Stimulated activated naive CD8-positive, alpha-beta T cell treated with anti-CD3 and anti-CD28 coated beads, Interleukin-15, amount 100 ng/mL, for 72 hours (primary cell): ENCODE measurements around the gene CASZ1.
A peak's percentile ranks its signal among the peaks of the same experiment; 100 is the strongest.

Experiments used
- ATAC-seq: fragments of 150-1000 bp; cut with Tn5 transposase; 2 replicates; pipeline ENCODE4 v1.10.0; 2021; ENCODE audit warnings: mild to moderate bottlenecking, moderate library complexity
- DNase-seq, 2 donors: peaks; one replicate each; pipeline ENCODE4 v3.0.0; 2021 to 2022
- H3K27ac Mint-ChIP-seq, 2 donors: one replicate each; pipeline ENCODE4 v1.8.0; 2022; ENCODE audit warnings: mild to moderate bottlenecking in 2 of 2, mixed read lengths in 2 of 2, moderate library complexity in 2 of 2
- H3K27me3 Mint-ChIP-seq: one replicate; pipeline ENCODE4 v1.8.0; 2022; ENCODE audit warnings: mixed read lengths
- H3K4me1 Mint-ChIP-seq: one replicate; pipeline ENCODE4 v1.8.0; 2022; ENCODE audit warnings: mild to moderate bottlenecking, mixed read lengths
- H3K4me3 Mint-ChIP-seq, 2 donors: one replicate each; pipeline ENCODE4 v1.8.0; 2022; ENCODE audit warnings: mild to moderate bottlenecking in 2 of 2, mixed read lengths in 2 of 2, moderate library complexity in 1 of 2
- H3K9me3 Mint-ChIP-seq, 2 donors: one replicate each; pipeline ENCODE4 v1.8.0; 2022; ENCODE audit warnings: mixed read lengths in 2 of 2

CASZ1 gene

DNA sequence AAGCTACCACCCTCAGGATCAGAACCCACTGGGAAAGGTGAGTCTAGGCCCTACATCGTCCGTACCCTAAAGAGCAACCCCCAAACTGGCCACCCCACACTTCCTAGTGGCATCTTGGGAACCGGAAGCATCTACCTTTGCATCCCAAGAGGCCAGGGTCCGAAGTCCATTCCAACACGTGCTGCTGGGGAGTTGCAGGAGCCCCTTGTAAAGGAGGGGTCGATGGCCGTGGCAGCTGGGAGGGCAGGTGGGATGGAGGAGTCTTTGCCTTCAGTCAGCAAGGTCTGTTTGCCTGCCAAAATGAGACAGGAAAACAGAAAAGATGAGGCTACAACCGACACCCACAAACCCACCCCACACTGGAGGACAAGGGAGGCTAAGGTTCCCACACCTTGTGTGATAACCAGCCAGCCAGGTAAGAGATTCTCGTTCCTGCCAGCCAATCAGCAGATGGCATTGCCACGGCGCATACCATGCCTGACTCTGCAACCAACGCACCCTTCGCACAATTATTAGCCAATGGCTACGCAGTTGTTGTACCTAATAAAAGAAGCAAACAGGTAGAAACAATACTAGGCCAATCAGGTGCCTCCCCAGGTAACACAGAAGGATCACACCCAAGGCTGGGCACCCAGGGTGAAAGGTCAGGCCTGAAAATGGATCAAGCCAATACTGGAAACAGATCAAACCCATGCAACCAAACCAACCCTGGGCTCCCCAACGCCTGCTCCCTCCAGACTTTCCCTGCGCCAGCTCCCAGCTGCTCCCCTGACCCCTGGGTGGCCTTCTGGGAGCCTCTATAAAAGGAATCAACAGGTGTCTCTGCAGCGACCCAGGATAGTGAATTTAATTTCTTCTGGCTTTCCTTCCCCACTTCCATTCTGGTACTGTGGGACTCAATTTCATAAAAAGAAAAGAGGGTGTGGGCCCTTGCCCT, 35.6 kb downstream of the CASZ1 start:
- ATAC-seq (no peak), DNase-seq (no peak)
- Mint-ChIP-seq H3K4me1 (peaks cover 3% of the 10 kb centered on the region), H3K9me3 (no peaks in the 10 kb centered on the region), H3K27me3 (peaks cover 6% of the 10 kb centered on the region), H3K27ac (no peak overlapping the region), H3K4me3 (no peak overlapping the region)

DNA sequence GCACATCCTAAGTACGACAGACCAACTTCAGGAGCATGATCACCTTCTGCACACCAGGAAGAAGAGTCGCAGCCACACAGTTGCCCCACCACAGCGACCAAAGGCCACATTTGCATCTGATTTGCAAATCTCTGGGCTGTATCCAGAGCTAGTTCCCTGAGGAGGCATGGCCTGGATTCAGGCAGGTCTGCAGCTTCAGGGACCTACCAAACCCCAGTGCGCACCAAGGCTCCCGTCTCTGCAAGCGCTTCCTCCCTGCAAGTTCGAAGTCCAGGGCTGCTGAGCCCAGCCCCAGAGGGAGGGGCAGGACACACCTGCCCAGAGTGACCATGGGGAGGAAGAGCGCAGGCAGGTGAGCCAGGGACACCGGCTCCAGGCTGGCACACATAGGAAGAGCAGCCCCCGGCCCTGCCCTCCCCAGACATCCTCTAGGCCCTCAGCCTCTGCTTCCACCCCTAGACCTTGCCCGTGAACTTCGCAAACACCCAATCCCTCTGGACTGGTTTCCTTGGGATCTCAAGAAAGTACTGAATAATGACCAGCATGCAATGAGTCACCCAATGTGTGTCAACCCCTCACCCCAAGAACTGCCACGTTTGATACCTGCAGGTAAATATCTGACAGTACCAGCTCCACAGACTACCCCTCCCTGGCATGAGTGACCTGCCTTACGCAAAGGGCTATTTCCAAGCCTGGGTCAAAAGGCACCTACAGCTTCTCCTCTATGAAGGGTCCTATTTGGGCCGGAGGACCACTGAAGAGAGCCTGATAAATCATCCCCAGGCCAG, 36.8 kb downstream of the CASZ1 start:
- H3K4me3 Mint-ChIP-seq = no peak overlapping the region
- H3K27me3 Mint-ChIP-seq = peaks cover 6% of the 10 kb centered on the region
- peaks cover 8% of the 10 kb centered on the region for H3K4me1 Mint-ChIP-seq
- DNase-seq (no peak), ATAC-seq (no peak)
- H3K9me3 Mint-ChIP-seq = no peaks in the 10 kb centered on the region
- no peak overlapping the region for H3K27ac Mint-ChIP-seq

GRCh38 chr1:10756842-10757241, 39.6 kb downstream of the CASZ1 start:
- ATAC-seq = no peak
- H3K9me3 Mint-ChIP-seq = no peaks in the 10 kb centered on the region
- H3K27me3 Mint-ChIP-seq = no peaks in the 10 kb centered on the region
- DNase-seq = no peak
- H3K27ac Mint-ChIP-seq = no peak overlapping the region
- H3K4me1 Mint-ChIP-seq = peaks cover 8% of the 10 kb centered on the region
- no peak overlapping the region for H3K4me3 Mint-ChIP-seq

DNA sequence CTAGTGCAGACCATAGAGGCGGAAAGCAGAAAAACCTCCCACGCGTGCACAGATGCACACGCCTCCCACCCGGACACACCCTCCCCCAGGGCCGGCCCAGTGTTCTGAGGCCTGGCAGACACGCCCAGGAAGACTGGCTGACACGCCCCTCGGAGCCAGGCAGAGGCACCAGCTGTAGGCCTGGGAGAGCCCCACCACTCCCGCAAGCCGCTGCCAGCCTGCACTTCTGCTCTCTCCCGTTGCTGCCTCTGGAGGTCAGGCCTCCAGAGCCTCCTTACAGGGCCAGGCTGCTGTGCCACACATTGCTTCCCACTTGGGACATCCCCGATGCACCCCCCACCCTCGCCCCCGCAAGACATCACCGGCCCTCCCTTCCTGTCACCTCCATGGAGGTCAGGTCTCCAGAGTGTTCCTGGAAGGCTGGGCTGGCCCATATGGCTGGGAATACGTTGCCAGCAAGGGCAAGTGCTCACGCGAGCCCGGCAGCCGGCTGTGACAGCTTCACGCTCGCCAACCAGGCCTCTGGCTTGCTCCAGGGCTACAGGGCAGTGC, 40.4 kb downstream of the CASZ1 start:
- Mint-ChIP-seq H3K27me3 (no peaks in the 10 kb centered on the region), H3K4me3 (no peak overlapping the region)

GRCh38 chr1:10754568-10755329, 41.7 kb downstream of the CASZ1 start:
- no peak for ATAC-seq
- H3K4me1 Mint-ChIP-seq = peaks cover 8% of the 10 kb centered on the region
- DNase-seq = no peak
- H3K4me3 Mint-ChIP-seq = no peak overlapping the region
- no peaks in the 10 kb centered on the region for H3K27me3 Mint-ChIP-seq
- no peaks in the 10 kb centered on the region for H3K9me3 Mint-ChIP-seq
- no peak overlapping the region for H3K27ac Mint-ChIP-seq

More for the DNA sequence above, 40.4 kb downstream of the CASZ1 start:
- no peak overlapping the region for H3K27ac Mint-ChIP-seq
- H3K9me3 Mint-ChIP-seq = no peaks in the 10 kb centered on the region
- ATAC-seq = peak; percentile 94
- peak; percentile 14 to 65 for DNase-seq
- peaks cover 8% of the 10 kb centered on the region for H3K4me1 Mint-ChIP-seq

GRCh38 chr1:10753299-10753698, 43.1 kb downstream of the CASZ1 start:
- Mint-ChIP-seq H3K27me3 (no peaks in the 10 kb centered on the region), H3K9me3 (no peaks in the 10 kb centered on the region), H3K4me3 (no peak overlapping the region), H3K4me1 (peaks cover 8% of the 10 kb centered on the region), H3K27ac (no peak overlapping the region)
- no peak for DNase-seq
- peak; percentile 47 for ATAC-seq

- Mint-ChIP-seq H3K9me3 (no peaks in the 10 kb centered on the region), H3K27ac (no peak overlapping the region)
- ATAC-seq = no peak
Observed at GRCh38 chr1:10751561-10752085, 44.8 kb downstream of the CASZ1 start.

DNA sequence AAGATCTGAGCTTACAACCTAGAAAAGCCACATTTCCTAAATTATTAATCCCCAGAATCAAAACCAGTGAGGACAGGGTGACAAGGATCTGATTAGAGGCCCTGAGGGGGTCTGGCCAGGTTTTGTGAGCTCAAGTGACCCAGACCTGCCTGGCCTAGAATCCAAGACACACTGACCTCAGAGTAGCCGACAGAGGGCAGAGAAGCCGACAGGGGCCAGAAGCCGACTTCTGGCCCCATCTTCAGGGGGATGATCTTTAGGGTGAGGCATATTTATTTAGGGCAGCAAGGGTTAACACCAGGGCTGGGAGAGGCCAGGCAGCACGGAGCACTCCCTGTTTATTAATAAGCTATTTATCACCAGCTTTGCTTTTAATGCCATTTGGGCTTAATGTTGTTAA, 45.3 kb downstream of the CASZ1 start:
- H3K27me3 Mint-ChIP-seq = no peaks in the 10 kb centered on the region
- no peak overlapping the region for H3K4me3 Mint-ChIP-seq
- H3K4me1 Mint-ChIP-seq = peaks cover 8% of the 10 kb centered on the region
- ATAC-seq (no peak), DNase-seq (no peak)
- H3K9me3 Mint-ChIP-seq = no peaks in the 10 kb centered on the region
- H3K27ac Mint-ChIP-seq = no peak overlapping the region

More at GRCh38 chr1:10751561-10752085, 44.8 kb downstream of the CASZ1 start:
- H3K27me3 Mint-ChIP-seq = no peaks in the 10 kb centered on the region
- no peak for DNase-seq
- H3K4me1 Mint-ChIP-seq = peaks cover 8% of the 10 kb centered on the region
- H3K4me3 Mint-ChIP-seq = no peak overlapping the region

- no peak for ATAC-seq
- Mint-ChIP-seq H3K4me3 (no peak overlapping the region), H3K27me3 (peaks cover 15% of the 10 kb centered on the region), H3K4me1 (no peaks in the 10 kb centered on the region), H3K27ac (no peak overlapping the region), H3K9me3 (no peaks in the 10 kb centered on the region)
- DNase-seq = no peak
Observed at GRCh38 chr1:10745886-10746455, 50.5 kb downstream of the CASZ1 start.

GRCh38 chr1:10745383-10745782, 51.1 kb downstream of the CASZ1 start:
- Mint-ChIP-seq H3K4me3 (no peak overlapping the region), H3K27me3 (peaks cover 15% of the 10 kb centered on the region), H3K9me3 (no peaks in the 10 kb centered on the region), H3K27ac (no peak overlapping the region), H3K4me1 (peaks cover 2% of the 10 kb centered on the region)
- DNase-seq (no peak), ATAC-seq (no peak)

GRCh38 chr1:10744654-10745238, 51.7 kb downstream of the CASZ1 start:
- peak overlapping the region in 1 of 2 donors; percentile 78 for H3K27ac Mint-ChIP-seq
- no peak for ATAC-seq

DNA sequence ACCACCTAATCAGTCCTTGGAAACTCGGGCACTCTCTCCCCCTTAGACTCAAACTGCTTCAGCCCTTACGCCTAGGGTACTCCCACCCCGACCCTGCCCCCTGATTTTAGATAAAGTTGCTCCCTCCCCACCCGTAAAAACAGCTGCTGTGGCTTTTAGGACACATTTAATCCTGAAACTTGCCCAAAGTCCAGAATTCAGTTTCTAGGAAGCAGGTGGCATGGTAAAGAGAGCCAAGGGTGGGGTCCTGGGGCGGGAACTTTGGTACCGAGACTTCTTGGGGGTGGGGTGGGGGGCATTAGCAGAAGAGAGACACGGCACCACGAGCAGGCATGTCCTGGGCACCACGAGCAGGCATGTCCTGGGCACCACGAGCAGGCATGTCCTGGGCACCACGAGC, 52.4 kb downstream of the CASZ1 start:
- Mint-ChIP-seq H3K4me1 (peaks cover 5% of the 10 kb centered on the region), H3K9me3 (no peaks in the 10 kb centered on the region), H3K27ac (no peak overlapping the region), H3K4me3 (no peak overlapping the region), H3K27me3 (peaks cover 15% of the 10 kb centered on the region)
- DNase-seq (no peak), ATAC-seq (no peak)

More at GRCh38 chr1:10744654-10745238, 51.7 kb downstream of the CASZ1 start:
- H3K4me1 Mint-ChIP-seq = peaks cover 5% of the 10 kb centered on the region
- H3K4me3 Mint-ChIP-seq = no peak overlapping the region
- H3K9me3 Mint-ChIP-seq = no peaks in the 10 kb centered on the region
- no peak for DNase-seq
- H3K27me3 Mint-ChIP-seq = peaks cover 15% of the 10 kb centered on the region

GRCh38 chr1:10741696-10742095, 54.8 kb downstream of the CASZ1 start:
- ATAC-seq (no peak), DNase-seq (no peak)
- no peak overlapping the region for H3K4me3 Mint-ChIP-seq
- peaks cover 5% of the 10 kb centered on the region for H3K4me1 Mint-ChIP-seq
- peaks cover 15% of the 10 kb centered on the region for H3K27me3 Mint-ChIP-seq
- H3K27ac Mint-ChIP-seq = no peak overlapping the region
- no peaks in the 10 kb centered on the region for H3K9me3 Mint-ChIP-seq

DNA sequence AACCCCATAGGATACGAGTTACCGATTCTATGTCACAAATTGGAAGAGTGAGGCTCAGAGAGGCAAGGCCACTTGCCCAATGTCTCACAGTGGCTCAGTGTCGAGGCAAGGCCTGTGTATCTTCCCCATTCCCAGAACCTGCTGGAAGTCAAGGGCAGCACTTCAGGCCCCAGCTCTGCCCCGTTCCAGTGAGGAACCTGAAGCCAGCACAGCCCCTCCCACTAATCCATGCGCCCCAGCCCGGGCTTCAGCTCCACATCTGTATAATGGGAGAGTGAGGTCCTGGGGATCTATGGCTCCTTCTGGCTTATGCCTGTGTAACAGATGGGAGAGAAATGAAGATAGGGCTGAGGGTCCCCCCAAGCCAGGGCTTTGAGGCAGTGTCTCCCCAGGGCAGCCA, 56.3 kb downstream of the CASZ1 start:
- no peak overlapping the region for H3K4me3 Mint-ChIP-seq
- H3K4me1 Mint-ChIP-seq = peaks cover 5% of the 10 kb centered on the region
- no peak for ATAC-seq
- no peaks in the 10 kb centered on the region for H3K9me3 Mint-ChIP-seq
- H3K27me3 Mint-ChIP-seq = peaks cover 26% of the 10 kb centered on the region
- H3K27ac Mint-ChIP-seq = no peak overlapping the region
- DNase-seq = no peak
